Bone marrow (tissue), 2 donors: ENCODE results near the gene C14orf180.

ENCODE experiments used
- DNase-seq, 2 donors: peaks; one replicate each; lab custom pipeline; 2025; lab: John Stamatoyannopoulos, UW

C14orf180 gene

DNA sequence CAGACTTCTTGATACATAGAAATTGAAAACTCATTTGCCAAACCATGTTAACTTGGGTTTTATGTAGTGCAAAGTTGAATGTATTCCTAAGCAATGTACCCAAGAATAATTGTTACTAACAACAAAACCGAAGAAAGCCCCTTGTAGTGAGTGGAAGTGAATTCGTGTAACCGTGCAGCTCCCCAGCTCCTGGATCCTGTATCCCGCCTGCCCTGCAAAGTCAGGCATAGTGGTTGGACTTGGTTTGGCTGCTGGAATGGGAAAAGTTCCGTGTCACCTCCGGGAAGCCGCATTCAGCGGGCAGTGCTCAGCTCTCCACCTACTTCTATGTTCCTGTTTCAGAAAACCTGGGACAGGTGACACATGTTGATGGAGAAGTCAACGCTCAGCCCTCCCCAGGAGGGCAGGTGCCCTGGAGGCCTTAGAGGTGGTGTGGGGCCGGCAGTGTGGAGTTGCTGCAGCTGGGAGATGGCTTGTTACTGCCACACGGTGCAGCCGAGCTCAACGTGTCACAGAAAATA, 29.2 kb upstream of the C14orf180 start:
- DNase-seq = no peak

DNA sequence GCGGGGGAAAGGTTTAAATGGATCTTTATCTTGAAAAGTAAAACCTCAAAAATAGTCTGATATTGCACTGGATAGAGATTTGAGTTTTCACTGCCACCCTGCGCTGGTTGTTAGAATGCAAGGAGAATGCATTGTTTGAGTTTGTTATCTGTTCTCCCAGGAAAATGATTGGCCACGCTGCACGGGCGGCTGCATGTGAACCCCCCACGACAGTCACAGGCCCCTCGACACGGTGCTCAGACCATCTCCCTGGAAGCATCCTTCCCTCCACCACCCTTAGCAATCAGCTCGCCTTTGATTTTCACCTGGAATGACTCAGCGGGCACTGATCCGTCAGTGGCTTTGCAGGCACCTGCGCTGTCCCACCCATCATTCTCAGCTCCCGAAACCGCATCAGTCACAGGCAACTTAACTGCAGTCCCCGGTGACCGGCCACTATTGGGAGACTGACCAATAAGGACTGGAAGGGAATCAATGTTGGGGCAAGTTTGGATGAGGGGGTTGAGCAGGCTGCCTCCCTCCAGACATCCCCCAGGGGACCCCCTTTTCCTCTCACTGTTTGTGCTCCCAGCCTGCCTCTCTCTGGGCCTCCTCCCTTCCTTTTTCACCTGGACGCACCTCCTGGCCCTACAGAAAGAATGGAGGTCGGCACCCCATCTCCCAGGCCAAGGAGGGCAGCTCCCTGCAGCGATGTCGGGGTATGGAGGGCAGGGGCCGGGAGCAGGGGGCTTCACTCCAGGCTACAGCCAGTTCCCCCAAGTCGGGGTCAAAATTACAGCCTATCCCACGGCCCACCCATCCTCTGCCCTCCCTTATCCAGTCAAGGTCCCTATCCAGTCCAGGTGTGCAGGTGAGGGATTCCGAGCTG, 28.5 kb upstream of the C14orf180 start:
- no peak for DNase-seq

DNA sequence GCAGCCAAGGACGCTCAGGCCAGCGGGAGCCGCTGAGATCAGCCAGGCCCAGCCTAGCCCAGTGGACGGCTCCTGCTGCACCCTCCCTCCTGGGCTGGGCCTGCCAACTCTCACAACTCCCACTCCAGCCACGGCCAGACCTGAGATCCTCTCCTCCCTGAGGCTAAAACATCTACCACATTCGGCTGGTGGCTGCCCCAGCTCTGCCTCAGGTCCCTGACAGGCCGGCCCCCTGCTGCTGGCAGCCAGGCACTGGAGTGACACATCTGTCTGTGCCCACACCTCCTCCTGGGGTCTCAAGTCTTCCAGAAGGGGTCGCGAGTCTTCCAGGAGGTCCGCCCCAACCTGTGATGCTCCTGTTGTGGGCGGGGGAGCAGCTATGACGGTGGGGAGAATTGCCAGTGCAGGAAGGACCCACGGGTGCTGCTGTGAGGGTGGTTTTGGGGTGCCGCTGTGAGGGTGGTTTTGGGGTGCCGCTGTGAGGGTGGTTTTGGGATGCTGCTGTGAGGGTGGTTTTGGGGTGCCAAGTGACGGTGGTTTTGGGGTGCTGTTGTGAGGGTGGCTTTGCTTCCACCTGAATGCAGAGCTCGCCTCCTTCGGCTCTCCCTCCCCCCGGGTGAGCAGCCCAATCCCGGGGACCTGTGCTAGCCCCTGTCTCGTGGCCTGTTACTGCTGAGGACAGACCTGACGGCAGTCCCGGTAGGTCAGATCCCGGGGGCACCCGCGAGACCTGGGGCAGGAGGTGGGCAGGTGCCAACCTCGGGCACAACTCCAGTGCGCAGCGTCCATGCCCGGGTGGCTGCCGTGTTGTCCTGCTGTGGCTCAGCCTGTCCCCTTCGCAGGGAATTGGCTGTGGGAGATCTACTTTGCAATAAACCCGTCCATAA, 27.5 kb upstream of the C14orf180 start:
- DNase-seq = no peak

DNA sequence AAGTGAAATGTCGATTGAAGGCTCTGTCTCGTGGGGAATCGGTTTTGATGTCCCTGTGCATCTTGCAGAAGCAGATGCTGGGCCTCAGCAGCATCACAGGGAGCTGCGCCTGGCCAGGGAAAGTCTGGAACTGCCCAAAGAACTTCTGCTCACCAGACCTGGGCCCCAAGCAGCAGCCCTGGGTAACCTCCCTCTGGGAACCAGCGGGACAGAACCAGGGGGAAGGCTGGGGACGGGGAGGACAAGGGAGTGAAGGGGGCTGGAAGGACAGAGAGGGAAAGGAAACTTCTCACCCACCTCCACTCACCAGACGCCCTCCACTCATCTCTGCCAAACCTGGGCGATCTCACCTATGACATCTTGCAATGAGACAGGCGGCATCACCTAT, 26.8 kb upstream of the C14orf180 start:
- no peak for DNase-seq

DNA sequence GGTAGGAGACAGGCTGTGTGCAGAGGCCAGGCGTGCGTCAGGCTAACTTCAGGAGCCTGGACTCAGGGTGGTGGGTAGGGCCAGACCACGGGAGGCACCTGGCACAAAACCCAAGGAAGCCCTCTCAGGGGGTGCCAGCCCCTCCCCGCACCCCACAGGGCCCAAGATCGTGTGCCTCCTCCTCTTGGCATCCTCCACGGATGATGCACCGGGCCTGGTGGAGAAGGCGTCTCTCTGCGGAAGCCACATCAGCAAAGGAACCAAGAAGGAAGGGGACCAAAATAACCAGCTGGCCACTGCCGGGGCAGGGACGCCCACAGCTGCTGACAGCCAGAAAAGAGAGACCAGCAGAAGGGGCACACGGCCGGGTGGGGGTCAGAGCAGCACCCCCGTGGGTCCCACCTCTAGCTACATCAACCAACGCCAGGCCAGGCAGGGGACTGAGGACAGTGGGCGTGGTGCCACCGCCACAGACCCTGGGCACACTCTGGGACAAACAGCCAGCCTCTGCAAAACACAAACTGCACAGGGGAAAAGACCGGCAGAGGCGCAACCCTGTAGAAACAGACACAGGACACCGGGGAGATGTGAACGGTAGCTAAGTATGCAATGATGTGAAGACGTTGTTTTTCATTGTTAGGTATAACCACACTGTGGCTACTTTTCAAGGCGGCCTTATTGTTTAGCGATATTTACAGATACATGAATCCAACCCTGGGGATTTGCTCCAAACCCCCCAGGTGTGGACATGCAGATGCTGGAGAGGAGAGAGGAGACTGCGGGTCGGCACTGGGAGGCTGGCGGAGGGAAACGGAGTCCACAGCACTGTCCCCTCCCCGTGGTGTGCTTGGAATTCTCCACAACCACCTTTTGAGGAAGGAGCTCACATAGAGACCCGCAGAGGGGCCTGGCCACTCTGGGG, 26.1 kb upstream of the C14orf180 start:
- DNase-seq = no peak

DNA sequence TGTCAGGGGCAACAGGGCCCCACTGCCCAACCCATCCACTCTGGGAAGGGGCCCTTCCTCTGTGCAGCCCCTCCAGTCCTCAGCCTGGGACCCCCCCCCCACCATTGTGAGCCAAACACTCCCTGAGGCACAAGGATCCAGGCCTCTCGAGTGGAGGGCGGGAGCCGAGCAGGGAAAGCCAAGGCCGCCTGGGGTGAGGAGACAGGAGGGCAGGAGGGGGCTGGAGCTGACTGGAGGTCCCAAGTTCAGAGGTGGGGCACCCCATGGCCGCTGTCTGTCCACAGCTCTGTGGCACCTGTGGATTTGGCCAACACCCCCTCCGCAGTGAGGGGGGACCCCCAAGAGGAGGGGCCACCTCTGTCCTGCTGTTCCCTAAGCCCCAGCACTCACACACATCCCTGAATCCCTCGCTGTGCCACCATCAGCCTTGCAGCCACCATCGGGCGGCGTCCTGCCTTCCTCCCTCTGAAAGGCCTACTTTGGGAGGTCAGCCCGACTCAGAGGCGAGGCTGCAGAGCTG, 25.4 kb upstream of the C14orf180 start:
- DNase-seq = no peak

DNA sequence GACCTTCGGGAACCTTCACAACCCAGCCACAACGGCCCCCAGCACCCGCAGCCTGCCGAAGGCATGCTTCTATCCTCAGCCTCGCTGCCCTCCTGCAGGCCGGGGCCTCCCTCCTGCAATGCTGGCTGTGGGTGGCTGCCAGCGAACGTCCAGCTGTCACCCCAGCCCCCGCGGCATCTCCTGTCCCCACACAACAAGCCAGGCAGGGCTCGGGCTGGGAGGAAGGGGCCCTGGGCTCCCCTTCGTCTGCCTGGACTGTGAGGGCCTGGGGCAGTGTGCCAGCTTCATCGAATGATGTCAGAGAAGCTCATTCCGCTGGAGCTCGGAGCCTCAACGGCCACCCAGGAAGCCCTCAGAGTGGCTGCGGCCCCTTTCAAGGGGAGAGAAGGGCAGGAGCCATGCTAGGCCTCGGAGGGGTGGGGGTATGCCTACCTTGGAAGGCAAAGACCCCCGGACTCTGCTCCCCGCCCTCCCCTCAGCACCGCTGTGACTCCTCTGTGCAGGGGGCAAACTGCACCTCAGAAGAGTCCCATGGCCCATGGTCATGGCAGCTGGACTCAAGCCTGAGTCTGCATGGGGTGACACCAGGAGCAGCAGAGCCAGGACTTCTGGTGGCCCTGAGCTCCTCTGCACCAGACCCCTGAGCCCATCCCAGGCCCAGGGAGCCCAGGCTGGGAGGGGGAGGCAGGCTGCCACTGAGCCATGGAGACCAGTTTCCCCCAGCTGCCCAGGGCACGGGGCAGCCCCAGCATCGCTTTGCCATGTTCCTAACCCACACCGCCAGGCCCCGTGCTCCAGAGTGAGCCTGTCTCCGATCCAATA, 24.7 kb upstream of the C14orf180 start:
- no peak for DNase-seq

DNA sequence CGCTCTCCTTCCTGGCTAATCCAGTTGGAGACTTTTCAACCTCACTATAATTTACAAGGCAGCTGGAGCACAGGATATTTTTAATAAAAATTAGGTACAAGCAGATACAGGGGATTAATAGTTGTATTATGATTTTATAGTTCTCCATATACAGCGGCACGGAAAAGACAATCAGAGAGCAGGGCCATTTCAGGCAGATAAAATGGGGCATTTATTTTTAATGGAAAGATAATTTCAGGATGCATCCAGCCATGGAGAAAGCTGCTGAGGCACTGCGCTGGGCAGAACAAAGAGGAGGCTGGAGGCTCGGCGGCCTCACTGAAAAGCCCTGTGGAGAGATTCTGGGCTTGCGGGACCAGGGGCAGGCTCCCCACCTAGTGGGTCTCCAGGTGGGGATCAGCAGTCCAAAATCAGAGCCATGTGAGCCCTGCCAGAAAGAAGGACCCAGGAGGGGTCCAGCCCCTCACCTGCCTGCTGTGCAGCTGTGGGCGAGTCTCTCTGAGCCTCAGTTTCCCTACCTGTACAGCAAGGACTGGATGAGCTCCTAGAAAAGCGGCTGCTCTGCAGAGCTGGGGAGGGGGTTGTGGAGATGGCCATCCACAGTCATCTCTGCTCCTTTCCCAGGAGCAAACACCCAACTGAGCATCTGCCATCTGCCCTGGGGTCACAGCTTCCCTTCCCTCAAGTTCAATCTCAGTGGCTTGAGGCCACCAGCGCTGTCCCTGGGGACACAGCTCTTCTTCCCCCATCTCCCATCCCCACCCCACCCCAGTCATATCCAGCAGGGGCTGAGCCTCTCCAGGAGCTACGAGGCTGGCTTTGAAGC, 23.9 kb upstream of the C14orf180 start:
- no peak for DNase-seq

DNA sequence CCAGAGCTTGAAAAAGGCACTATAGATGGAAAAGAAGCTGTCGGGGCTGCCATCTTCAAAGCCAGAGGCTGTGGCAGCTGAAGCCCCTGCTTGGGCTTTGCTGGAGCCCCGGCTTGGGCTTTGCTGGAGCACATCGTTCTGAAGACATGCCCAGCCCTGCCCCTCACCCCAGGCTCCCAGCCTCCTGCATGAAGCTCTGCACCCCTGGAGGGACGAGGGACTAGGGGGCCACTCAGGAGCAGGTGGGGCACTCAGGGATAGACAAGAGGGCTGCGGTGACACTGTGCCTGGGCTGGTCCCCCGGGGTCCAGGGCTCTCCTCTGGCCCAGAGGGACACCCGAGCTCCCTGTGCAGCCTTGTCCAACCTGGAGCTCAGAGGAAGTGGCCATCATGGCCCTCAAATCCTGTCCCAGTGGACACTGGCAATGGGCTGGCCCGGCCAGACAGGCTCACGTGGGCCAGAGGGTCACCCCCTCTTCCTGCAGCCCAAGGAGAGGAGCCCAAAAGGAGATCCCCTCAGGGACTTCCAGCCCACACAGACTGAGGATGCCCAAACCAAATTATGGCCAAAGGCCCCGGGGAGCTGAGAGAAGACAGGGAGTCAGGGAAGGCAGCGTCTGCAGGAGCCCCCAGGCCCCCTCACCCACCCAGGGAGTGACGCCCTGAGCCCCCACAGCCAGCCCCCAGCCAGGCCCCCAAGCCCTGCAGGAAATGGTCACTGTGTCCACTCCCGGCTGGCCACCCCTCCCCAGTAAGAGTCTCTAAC, 23.1 kb upstream of the C14orf180 start:
- DNase-seq = no peak

DNA sequence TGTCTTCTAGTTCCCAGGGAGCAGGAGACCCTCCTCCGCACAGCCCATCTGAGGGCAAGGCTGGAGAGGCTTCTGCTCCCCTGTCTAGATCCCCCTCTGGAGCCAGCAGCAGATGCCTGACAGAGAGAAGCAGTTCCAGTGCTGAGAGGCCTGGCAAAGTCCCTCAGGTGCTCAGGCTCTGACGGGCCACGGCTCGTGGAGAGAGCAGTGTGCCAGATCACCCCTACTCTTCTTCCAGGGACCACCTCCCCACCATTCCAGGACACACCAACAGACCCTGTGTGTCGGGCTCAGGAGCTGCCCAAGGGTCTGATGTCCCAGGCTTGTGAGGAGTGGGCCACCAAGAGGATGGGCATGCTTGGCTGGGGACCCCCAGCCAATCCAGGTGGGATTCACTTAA, 22.5 kb upstream of the C14orf180 start:
- DNase-seq = no peak

DNA sequence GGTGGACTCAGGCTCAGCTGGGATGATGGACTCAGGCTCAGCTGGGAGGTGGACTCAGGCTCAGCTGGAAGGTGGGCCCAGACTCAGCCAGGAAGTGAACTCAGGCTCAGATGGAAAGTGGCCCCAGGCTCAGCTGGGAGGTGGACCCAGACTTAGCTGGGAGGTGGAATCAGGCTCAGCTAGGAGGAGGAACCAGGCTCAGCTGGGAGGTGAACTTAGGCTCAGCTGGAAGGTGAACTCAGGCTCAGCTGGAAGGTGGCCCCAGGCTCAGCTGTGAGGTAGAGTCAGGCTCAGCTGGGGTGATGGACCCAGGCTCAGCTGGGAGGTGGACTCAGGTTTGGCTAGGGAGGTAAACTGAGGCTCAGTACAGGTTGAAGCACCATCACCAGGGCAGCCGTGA, 21.8 kb upstream of the C14orf180 start:
- DNase-seq = no peak

DNA sequence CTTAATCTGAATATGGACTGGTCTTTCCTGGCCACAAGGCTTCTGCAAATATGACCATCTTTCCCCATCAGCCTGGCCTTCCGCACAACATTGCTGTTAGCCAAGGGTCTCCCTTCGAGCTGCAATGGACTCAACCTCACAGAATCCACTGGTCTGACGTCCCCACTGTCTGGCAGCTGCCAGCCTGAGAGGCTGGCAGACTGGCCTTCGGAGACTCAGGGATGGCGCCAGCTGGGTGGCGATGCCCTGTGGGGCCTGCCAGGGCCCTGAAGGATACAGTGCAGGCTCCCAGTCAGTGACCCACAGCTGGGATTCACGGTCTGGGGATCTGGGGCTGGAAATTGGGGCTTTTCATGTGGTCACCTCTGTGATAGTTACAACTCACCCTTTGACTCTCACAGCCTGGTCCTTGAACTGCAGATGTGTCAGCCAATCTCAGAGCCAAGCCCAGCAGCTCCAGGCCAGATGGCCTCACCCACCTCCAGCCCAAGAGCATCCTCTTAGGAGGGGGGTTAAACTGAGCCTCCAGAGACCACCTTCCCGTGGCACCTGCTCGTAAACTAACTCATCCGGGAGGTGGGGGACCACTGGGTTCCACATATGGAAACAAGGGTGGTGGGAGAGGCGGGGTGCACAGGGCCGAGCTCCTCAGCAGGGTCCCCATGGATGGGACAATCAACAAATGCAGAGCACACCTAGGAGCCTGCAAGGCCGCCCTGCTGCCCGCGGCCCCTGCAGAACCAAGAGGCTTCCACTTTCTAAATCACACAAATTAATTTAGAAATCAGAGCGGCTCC, 21.1 kb upstream of the C14orf180 start:
- no peak for DNase-seq

DNA sequence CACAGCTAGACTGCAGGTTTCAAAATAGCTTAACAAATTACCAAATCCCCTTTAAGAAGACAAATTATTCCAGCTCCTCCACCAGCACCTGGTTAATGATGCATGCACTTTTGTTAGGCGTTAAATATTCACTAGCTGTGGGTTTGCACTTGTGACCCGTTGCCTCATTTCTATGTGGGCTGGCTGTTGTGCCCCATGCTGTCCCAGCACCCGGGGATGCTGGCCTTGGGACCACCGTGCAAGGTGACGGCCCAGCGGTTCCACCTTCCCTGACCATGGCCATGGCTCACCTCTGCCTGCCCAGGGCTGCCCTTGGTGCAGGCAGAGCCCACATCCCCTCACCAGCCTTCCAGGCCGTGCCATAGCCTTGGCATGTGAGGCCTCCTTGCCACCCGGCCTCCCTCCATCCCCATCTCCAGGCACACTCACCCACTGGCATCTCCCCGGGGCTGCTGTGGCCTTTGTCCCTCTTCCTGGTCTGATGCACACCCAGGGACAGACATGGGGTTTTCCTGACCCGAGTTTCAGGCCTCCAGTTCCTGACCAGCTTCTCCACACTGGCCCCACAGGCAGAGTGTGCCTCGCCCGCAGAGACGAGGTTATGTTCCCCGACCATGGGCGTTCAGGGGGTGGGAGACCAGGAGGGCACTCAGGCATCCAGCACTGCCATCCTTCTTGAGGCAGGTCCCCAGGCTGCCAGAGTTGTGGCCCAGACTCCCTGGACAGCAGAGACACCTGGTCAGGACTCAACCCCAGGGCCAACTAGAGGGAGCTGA, 20.3 kb upstream of the C14orf180 start:
- no peak for DNase-seq

DNA sequence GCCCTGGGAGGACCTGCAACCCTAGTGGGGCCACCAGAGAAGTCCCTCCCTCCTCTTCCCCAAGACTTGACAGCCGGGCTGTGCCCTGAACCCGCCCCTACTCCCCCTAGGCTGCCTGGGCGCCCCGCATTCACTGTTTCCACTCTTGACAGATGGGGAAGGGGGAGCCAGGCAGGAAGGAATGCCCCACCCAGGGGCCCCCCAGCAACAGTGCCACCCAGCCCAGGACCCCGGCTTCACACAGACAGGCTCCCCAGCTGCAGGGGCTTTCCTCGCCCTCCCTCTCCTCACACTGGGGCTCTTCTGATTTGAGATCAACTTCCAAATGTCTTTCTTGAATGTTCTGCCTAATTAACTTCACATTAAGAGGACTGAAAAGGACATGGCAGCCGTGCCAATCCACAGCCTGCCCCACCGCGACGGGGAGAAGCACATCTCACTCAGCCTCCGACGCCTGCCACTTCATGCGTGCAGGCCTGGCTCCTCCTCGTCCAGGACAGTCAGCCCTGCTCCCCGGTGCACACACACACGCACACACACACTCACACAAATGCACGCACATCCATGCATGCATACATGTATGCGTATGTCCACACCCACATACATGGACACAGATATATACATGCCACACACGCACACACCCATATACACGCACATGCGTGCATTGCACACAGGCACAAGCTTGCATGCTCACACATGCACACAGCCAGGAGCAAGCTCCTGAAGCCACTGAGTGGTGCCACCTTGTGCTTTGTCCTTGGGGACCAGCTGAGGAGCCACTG, 19.6 kb upstream of the C14orf180 start:
- no peak for DNase-seq

DNA sequence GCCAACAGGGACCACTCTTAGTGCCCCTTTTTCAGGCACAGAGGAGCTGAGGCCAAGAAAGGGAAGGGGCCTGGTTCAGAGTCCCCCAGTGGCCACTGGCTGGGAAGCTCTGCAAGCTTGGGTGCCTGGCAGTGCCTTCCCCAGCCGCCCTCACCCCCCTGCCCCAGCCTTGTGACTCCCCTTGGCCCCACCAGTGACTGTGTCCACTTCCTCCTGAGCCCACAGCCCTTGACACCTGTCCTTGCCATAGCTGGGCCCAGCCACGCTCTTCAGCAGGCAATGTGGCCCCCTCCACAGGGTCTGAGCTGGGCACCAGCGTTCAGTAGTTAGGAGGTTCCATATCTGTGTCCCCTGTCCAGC, 19.0 kb upstream of the C14orf180 start:
- no peak for DNase-seq

DNA sequence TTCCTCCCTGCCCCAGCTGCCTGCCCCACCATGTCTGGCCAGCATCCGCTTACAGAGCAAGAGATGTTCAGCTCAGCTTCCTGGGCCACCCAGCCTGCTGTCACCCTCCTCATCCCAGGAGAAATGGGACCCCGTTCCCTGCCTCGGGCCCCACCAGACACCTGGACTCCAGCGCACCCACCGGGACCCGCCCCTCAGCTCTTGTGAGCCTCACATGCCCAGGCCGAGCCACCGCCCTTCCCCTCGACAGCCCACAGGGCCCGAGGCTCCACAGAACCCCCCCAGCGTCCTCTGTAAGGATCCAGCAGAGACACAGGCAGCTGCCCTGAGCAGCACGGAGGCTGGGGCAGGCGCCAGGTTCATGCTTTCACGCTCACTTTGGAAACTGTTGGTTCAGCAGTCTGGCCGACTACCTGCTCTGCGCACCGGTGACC, 18.4 kb upstream of the C14orf180 start:
- no peak for DNase-seq
